ENCODE results near the gene BCAR1.

The BCAR1 gene

GRCh38 chr16:75193730-75194444, 57.5 kb downstream of the BCAR1 start:
- no peak for TF ChIP-seq GATA1 (IDR thresholded peaks at IDR 0.05; ENCODE audit: low read depth, low read length)
- no peak for TF ChIP-seq POLR2A (IDR thresholded peaks at IDR 0.05; ENCODE audit: low read length)
- no peak for DNase-seq

GRCh38 chr16:75193265-75193650, 58.2 kb downstream of the BCAR1 start:
- TF ChIP-seq GATA1 (IDR thresholded peaks at IDR 0.05; ENCODE audit: low read depth, low read length) = no peak
- no peak for TF ChIP-seq POLR2A (IDR thresholded peaks at IDR 0.05; ENCODE audit: low read length)
- no peak for DNase-seq

GRCh38 chr16:75192606-75193264, 58.7 kb downstream of the BCAR1 start:
- no peak for DNase-seq
- TF ChIP-seq POLR2A (IDR thresholded peaks at IDR 0.05; ENCODE audit: low read length) (no peak), GATA1 (IDR thresholded peaks at IDR 0.05; ENCODE audit: low read depth, low read length) (no peak)

- TF ChIP-seq GATA1 (IDR thresholded peaks at IDR 0.05; ENCODE audit: low read depth, low read length) (no peak), POLR2A (IDR thresholded peaks at IDR 0.05; ENCODE audit: low read length) (no peak)
- no peak for DNase-seq
Measured at GRCh38 chr16:75189638-75190245, 61.7 kb downstream of the BCAR1 start.

GRCh38 chr16:75188832-75189477, 62.5 kb downstream of the BCAR1 start:
- TF ChIP-seq POLR2A (IDR thresholded peaks at IDR 0.05; ENCODE audit: low read length) (no peak), GATA1 (IDR thresholded peaks at IDR 0.05; ENCODE audit: low read depth, low read length) (no peak)
- no peak for DNase-seq

GRCh38 chr16:75181630-75182029, 69.8 kb downstream of the BCAR1 start:
- no peak for TF ChIP-seq GATA1 (IDR thresholded peaks at IDR 0.05; ENCODE audit: low read depth, low read length)
- no peak for TF ChIP-seq POLR2A (IDR thresholded peaks at IDR 0.05; ENCODE audit: low read length)
- no peak for DNase-seq

- DNase-seq = no peak
- TF ChIP-seq POLR2A (IDR thresholded peaks at IDR 0.05; ENCODE audit: low read length) = no peak
- no peak for TF ChIP-seq GATA1 (IDR thresholded peaks at IDR 0.05; ENCODE audit: low read depth, low read length)
Measured at GRCh38 chr16:75179208-75179607, 72.2 kb downstream of the BCAR1 start.
